Breast epithelium (tissue), 3 donors: ENCODE results near the gene RERE.

Experiments used
- POLR2A ChIP-seq: fragments of 450-650 bp; IDR thresholded peaks from one replicate; pipeline ENCODE4 v1.6.1; 2016; ENCODE audit warnings: antibody characterized with exemption, mild to moderate bottlenecking, moderate library complexity
- TF ChIP-seq, protein P1 (sequence below), 3 donors: fragments of 450-650 bp; IDR thresholded peaks; one replicate each; pipeline ENCODE4 v1.5.1; 2016 to 2017; ENCODE audit warnings: antibody characterized with exemption in 3 of 3, mild to moderate bottlenecking in 3 of 3, moderate library complexity in 3 of 3

DNA sequence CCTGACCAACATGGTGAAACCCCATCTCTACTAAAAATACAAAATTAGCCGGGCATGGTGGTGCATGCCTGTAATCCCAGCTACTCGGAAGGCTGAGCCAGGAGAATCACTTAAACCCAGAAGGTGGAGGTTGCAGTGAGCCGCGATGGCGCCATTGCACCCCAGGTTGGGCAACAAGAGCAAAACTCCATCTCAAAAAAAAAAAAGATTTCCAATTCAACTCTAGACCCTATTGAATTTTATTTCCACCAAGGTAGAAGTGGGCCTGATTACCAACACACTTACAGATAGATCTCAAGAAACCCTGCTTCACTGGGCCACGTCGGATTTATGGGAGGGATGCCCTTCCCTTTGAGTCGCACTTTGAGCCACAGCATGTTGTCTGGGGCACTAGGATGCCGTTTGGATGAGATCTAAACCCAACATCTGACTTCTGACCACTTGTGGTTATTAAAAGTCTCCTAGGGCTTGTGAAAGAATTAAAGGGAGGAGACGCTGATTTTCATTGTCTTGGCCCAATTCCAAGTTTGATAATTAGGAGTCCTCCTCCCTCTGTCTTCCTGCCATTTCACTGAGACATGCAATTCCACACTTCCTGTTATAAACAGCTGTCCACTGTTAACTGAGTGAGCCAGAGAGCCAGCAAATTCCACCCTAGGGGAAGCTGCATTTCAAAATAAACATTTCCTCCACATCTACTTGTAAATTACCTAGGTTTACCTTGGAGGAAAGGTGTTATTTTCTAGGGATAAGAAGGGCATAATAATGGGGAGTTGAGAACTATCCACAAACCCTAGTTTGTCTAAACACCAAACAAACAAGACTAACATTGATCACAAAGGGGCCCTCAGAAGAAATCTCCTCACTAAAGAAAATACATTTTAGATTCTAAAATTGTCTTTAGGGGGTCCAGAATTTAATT lies 5.2 kb upstream of the RERE start:
- TF ChIP-seq POLR2A, result no peak
- TF ChIP-seq, protein P1, sequence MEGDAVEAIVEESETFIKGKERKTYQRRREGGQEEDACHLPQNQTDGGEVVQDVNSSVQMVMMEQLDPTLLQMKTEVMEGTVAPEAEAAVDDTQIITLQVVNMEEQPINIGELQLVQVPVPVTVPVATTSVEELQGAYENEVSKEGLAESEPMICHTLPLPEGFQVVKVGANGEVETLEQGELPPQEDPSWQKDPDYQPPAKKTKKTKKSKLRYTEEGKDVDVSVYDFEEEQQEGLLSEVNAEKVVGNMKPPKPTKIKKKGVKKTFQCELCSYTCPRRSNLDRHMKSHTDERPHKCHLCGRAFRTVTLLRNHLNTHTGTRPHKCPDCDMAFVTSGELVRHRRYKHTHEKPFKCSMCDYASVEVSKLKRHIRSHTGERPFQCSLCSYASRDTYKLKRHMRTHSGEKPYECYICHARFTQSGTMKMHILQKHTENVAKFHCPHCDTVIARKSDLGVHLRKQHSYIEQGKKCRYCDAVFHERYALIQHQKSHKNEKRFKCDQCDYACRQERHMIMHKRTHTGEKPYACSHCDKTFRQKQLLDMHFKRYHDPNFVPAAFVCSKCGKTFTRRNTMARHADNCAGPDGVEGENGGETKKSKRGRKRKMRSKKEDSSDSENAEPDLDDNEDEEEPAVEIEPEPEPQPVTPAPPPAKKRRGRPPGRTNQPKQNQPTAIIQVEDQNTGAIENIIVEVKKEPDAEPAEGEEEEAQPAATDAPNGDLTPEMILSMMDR (IDR thresholded peaks at IDR 0.05), result no peak
